HepG2 (cell line): ENCODE measurements around the gene ZNF800. TPM values are rescaled to one million over a fixed set of nuclear protein-coding genes. Genes with fewer than 3 reads are reported as not detected.
A peak's percentile ranks its signal among the peaks of the same experiment; 100 is the strongest.

Experiments
- AKAP8 ChIP-seq: sonication (generic); formaldehyde crosslinking; IDR thresholded peaks from 2 replicates; pipeline ENCODE4 v1.5.1; 2020; ENCODE audit warnings: mild to moderate bottlenecking, missing genetic modification reagents
- EED ChIP-seq: sonication (generic); formaldehyde crosslinking; IDR thresholded peaks from 2 replicates; pipeline ENCODE4 v1.5.0; 2020; ENCODE audit warnings: mild to moderate bottlenecking, missing genetic modification reagents
- FOXO1 ChIP-seq: sonication (generic); formaldehyde crosslinking; IDR thresholded peaks from 2 replicates; pipeline ENCODE4 v1.4.0; 2020; ENCODE audit warnings: missing genetic modification reagents
- GTF3A ChIP-seq: sonication (generic); formaldehyde crosslinking; conservative IDR thresholded peaks from 2 replicates; pipeline ENCODE4 v1.4.0; 2020; ENCODE audit warnings: mild to moderate bottlenecking, missing genetic modification reagents
- HNRNPK ChIP-seq: fragments of 200-400 bp; formaldehyde crosslinking; IDR thresholded peaks from 2 replicates; pipeline ENCODE4 v1.6.1; 2018; ENCODE audit warnings: low read length, low read depth, moderate library complexity, mild to moderate bottlenecking; ENCODE audit not compliant: poor library complexity, severe bottlenecking
- HOXA3 ChIP-seq: sonication (generic); formaldehyde crosslinking; IDR thresholded peaks from 2 replicates; pipeline ENCODE4 v1.5.0; 2020; ENCODE audit warnings: missing genetic modification reagents
- KAT7 ChIP-seq: IDR thresholded peaks from 2 replicates; pipeline ENCODE4 v1.6.1; 2018; ENCODE audit warnings: borderline replicate concordance, missing compliant biosample characterization
- MTF2 ChIP-seq: sonication (generic); formaldehyde crosslinking; IDR thresholded peaks from 2 replicates; pipeline ENCODE4 v1.5.0; 2020; ENCODE audit warnings: missing genetic modification reagents, borderline replicate concordance
- PRPF4 ChIP-seq: fragments of 200-400 bp; formaldehyde crosslinking; IDR thresholded peaks from 2 replicates; pipeline ENCODE4 v1.6.1; 2016; ENCODE audit warnings: low read length, low read depth; ENCODE audit not compliant: poor library complexity, severe bottlenecking
- RNF2 ChIP-seq: fragments of 450-650 bp; conservative IDR thresholded peaks from 2 replicates; pipeline ENCODE4 v1.6.1; 2016; ENCODE audit warnings: low read depth
- SIN3A ChIP-seq: IDR thresholded peaks from 2 replicates; pipeline ENCODE4 v1.6.1; 2011; ENCODE audit warnings: low read depth, mild to moderate bottlenecking, control low read depth, low read length, borderline replicate concordance
- ZC3H13 ChIP-seq: sonication (generic); formaldehyde crosslinking; IDR thresholded peaks from 2 replicates; pipeline ENCODE4 v1.8.1; 2023; ENCODE audit warnings: mild to moderate bottlenecking, missing genetic modification reagents, moderate library complexity
- ZMAT3 ChIP-seq: sonication (generic); formaldehyde crosslinking; conservative IDR thresholded peaks from 2 replicates; pipeline ENCODE4 v1.7.0; 2021; ENCODE audit warnings: missing genetic modification reagents
- ZNF496 ChIP-seq: sonication (generic); formaldehyde crosslinking; IDR thresholded peaks from 2 replicates; pipeline ENCODE4 v1.8.1; 2023; ENCODE audit warnings: mild to moderate bottlenecking, moderate library complexity, missing genetic modification reagents; ENCODE audit not compliant: insufficient replicate concordance
- ZNF547 ChIP-seq: sonication (generic); formaldehyde crosslinking; IDR thresholded peaks from 2 replicates; pipeline ENCODE4 v1.5.1; 2020; ENCODE audit warnings: mild to moderate bottlenecking, missing genetic modification reagents
- ZNF589 ChIP-seq: sonication (generic); formaldehyde crosslinking; conservative IDR thresholded peaks from 2 replicates; pipeline ENCODE4 v1.8.0; 2022; ENCODE audit warnings: mild to moderate bottlenecking, moderate library complexity, missing genetic modification reagents
- polyA plus RNA-seq, 8 experiments: library from polyadenylated mRNA; depleted of rRNA in 3 of 8; stranded (reverse) in 7 of 8; unstranded in 1 of 8; fragments of >200 nt; fragmentation: Illumina TruSeq in 4 of 8; extraction: Trizol in 4 of 8; gene quantifications; 2 replicates each; pipeline versions ENCODE4 v1.2.1 to v1.2.3, GENCODE V29; 2011 to 2016; ENCODE audit warnings: low read depth in 4 of 8, missing spikeins in 1 of 8, mixed read lengths in 1 of 8; ENCODE audit not compliant: insufficient read depth in 1 of 8
- total RNA-seq, 5 experiments: library from RNA; depleted of rRNA; stranded (reverse); fragments of >200 nt; fragmentation: Illumina TruSeq; extraction: Trizol; gene quantifications; 2 replicates each; pipeline ENCODE4 v1.2.3, GENCODE V29; 2016; ENCODE audit warnings: low read depth in 1 of 5
- TF ChIP-seq, protein P1 (sequence below): sonication (generic); formaldehyde crosslinking; IDR thresholded peaks from 2 replicates; pipeline ENCODE4 v1.8.0; 2022; ENCODE audit warnings: mild to moderate bottlenecking, missing genetic modification reagents, moderate library complexity
- TF ChIP-seq, protein P2 (sequence below): sonication (generic); formaldehyde crosslinking; IDR thresholded peaks from 2 replicates; pipeline ENCODE4 v1.4.0; 2020; ENCODE audit warnings: missing genetic modification reagents
- TF ChIP-seq, protein P3 (sequence below): sonication (generic); formaldehyde crosslinking; IDR thresholded peaks from 2 replicates; pipeline ENCODE4 v1.8.1; 2023; ENCODE audit warnings: missing genetic modification reagents, mild to moderate bottlenecking, borderline replicate concordance
- TF ChIP-seq, protein P4 (sequence below): sonication (generic); formaldehyde crosslinking; IDR thresholded peaks from 2 replicates; pipeline ENCODE4 v1.8.0; 2022; ENCODE audit warnings: missing genetic modification reagents, mild to moderate bottlenecking, inconsistent platforms, borderline replicate concordance
- TF ChIP-seq, protein P5 (sequence below): sonication (generic); formaldehyde crosslinking; IDR thresholded peaks from 2 replicates; pipeline ENCODE4 v1.8.0; 2022; ENCODE audit warnings: mild to moderate bottlenecking, missing genetic modification reagents, moderate library complexity
- TF ChIP-seq, protein P6 (sequence below): sonication (generic); formaldehyde crosslinking; IDR thresholded peaks from 2 replicates; pipeline ENCODE4 v1.9.0; 2021; ENCODE audit warnings: missing genetic modification reagents, borderline replicate concordance

Gene ZNF800
- total and polyA plus RNA-seq, 2 of the 13 experiments (the other 11 are each of a cell fraction or from before 2014, with no cell fraction given): 7.1 to 12.7 TPM

DNA sequence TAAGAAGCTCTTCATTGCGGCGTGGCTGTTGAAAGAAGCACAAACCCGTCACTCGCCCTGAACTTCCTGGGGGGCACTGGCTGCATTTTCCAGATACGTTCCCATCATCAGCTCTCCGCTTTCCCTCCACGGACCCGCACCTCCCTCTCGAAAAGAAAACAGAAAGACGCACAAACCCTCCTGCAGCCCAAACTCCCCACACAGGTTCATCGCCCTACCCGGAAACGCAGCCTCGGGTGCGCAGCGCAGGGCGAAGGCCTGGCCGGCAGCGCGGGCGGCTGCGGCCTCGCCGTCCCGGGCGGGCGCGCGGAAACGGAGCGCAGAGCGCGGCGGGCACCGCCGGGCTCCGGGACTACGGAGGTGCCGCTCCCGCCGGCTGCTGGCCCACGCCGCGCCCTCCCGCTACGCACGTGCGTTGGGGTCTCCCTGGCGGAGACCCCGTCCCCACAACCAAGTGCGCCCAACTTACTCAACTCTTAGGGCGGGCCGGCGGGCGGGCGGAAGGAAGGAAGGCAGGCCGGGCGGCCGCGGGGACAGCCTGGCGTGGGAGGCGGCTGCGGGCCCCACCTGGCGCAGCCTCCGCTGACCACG is 822 bp downstream of the ZNF800 start (continued):
- TF ChIP-seq, protein P1, sequence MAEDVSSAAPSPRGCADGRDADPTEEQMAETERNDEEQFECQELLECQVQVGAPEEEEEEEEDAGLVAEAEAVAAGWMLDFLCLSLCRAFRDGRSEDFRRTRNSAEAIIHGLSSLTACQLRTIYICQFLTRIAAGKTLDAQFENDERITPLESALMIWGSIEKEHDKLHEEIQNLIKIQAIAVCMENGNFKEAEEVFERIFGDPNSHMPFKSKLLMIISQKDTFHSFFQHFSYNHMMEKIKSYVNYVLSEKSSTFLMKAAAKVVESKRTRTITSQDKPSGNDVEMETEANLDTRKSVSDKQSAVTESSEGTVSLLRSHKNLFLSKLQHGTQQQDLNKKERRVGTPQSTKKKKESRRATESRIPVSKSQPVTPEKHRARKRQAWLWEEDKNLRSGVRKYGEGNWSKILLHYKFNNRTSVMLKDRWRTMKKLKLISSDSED: no peak
- TF ChIP-seq, protein P2, sequence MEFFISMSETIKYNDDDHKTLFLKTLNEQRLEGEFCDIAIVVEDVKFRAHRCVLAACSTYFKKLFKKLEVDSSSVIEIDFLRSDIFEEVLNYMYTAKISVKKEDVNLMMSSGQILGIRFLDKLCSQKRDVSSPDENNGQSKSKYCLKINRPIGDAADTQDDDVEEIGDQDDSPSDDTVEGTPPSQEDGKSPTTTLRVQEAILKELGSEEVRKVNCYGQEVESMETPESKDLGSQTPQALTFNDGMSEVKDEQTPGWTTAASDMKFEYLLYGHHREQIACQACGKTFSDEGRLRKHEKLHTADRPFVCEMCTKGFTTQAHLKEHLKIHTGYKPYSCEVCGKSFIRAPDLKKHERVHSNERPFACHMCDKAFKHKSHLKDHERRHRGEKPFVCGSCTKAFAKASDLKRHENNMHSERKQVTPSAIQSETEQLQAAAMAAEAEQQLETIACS (CRISPR knock-in tag): 0 out of 2 replicates have a peak, but pooled peaks have one; percentile 12
- TF ChIP-seq, protein P3, sequence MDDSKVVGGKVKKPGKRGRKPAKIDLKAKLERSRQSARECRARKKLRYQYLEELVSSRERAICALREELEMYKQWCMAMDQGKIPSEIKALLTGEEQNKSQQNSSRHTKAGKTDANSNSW (CRISPR knock-in tag): no peak
- TF ChIP-seq, protein P4, sequence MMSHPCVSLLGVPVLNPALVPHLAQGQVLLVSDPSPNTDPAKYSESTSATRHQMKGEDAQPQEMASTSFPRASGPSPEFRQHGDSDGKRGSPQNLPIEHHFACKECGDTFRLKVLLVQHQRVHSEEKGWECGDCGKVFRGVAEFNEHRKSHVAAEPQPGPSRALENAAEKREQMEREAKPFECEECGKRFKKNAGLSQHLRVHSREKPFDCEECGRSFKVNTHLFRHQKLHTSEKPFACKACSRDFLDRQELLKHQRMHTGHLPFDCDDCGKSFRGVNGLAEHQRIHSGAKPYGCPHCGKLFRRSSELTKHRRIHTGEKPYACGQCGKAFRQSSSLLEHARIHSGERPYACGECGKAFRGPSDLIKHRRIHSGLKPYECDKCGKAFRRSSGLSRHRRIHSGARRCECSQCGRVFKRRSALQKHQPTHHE (CRISPR knock-in tag): no peak
- TF ChIP-seq RNF2 (peak; percentile 14; the same call in 1 of the 2 replicates), SIN3A (0 out of 2 replicates have a peak, but pooled peaks have one; percentile 45), PRPF4 (no peak), KAT7 (CRISPR knock-in tag) (peak; percentile 46; the same call in 1 of the 2 replicates), ZNF496 (CRISPR knock-in tag) (no peak), ZNF589 (CRISPR knock-in tag) (no peak), ZC3H13 (no peak), EED (0 out of 2 replicates have a peak, but pooled peaks have one; percentile 2), ZMAT3 (no peak), MTF2 (CRISPR knock-in tag) (no peak), GTF3A (CRISPR knock-in tag) (no peak), FOXO1 (CRISPR knock-in tag) (no peak), HOXA3 (peak; percentile 12; the same call in 1 of the 2 replicates), AKAP8 (CRISPR knock-in tag) (no peak; the same call in 1 of the 2 replicates), HNRNPK (no peak), ZNF547 (peak; percentile 39; the same call in 1 of the 2 replicates)
- TF ChIP-seq, protein P5, sequence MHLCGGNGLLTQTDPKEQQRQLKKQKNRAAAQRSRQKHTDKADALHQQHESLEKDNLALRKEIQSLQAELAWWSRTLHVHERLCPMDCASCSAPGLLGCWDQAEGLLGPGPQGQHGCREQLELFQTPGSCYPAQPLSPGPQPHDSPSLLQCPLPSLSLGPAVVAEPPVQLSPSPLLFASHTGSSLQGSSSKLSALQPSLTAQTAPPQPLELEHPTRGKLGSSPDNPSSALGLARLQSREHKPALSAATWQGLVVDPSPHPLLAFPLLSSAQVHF (CRISPR knock-in tag): no peak
- TF ChIP-seq, protein P6, sequence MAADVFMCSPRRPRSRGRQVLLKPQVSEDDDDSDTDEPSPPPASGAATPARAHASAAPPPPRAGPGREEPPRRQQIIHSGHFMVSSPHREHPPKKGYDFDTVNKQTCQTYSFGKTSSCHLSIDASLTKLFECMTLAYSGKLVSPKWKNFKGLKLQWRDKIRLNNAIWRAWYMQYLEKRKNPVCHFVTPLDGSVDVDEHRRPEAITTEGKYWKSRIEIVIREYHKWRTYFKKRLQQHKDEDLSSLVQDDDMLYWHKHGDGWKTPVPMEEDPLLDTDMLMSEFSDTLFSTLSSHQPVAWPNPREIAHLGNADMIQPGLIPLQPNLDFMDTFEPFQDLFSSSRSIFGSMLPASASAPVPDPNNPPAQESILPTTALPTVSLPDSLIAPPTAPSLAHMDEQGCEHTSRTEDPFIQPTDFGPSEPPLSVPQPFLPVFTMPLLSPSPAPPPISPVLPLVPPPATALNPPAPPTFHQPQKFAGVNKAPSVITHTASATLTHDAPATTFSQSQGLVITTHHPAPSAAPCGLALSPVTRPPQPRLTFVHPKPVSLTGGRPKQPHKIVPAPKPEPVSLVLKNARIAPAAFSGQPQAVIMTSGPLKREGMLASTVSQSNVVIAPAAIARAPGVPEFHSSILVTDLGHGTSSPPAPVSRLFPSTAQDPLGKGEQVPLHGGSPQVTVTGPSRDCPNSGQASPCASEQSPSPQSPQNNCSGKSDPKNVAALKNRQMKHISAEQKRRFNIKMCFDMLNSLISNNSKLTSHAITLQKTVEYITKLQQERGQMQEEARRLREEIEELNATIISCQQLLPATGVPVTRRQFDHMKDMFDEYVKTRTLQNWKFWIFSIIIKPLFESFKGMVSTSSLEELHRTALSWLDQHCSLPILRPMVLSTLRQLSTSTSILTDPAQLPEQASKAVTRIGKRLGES (CRISPR knock-in tag): no peak
